Esophagus squamous epithelium (tissue), 5 donors: ENCODE data around the gene PHACTR3. TPM values are rescaled to one million over a fixed set of nuclear protein-coding genes. Genes with fewer than 3 reads are reported as not detected.

Source experiments
- DNase-seq: peaks from one replicate; lab custom pipeline; 2025; lab: John Stamatoyannopoulos, UW
- H3K27ac ChIP-seq, 4 donors: fragments of 200-600 bp; sonication (generic); one replicate each; pipeline ENCODE4 v1.5.1; 2016 to 2019; ENCODE audit warnings: mild to moderate bottlenecking in 1 of 4
- H3K27me3 ChIP-seq, 4 donors: fragments of 200-600 bp; sonication (generic); 1 replicate in 3 of 4; 2 replicates in 1 of 4; pipeline versions ENCODE4 v1.5.1 to v1.6.0; 2017 to 2021; ENCODE audit warnings: antibody characterized with exemption in 1 of 4
- H3K36me3 ChIP-seq, 3 donors: fragments of 200-600 bp; sonication (generic); one replicate each; pipeline ENCODE4 v1.5.1; 2016 to 2019
- H3K4me1 ChIP-seq, 3 donors: fragments of 200-600 bp; sonication (generic); one replicate each; pipeline ENCODE4 v1.5.1; 2017 to 2019
- H3K4me3 ChIP-seq, 4 donors: fragments of 200-600 bp; sonication (generic); 1 replicate in 3 of 4; 2 replicates in 1 of 4; pipeline ENCODE4 v1.5.1; 2016 to 2019; ENCODE audit warnings: mild to moderate bottlenecking in 2 of 4, moderate library complexity in 1 of 4
- H3K9me3 ChIP-seq, 3 donors: fragments of 200-600 bp; sonication (generic); one replicate each; pipeline ENCODE4 v1.5.1; 2016 to 2019
- POLR2A ChIP-seq, 4 donors: fragments of 450-650 bp; IDR thresholded peaks; one replicate each; pipeline ENCODE4 v1.6.1; 2017; ENCODE audit warnings: antibody characterized with exemption in 4 of 4, mild to moderate bottlenecking in 4 of 4, moderate library complexity in 3 of 4
- WGBS, 2 donors: methylation state at CpG; one replicate each; pipeline ENCODE4 v1.1.5; 2018; 5-methylcytosine and 5-hydroxymethylcytosine counted together
- intact Hi-C: fragments of 100-400 bp; cut with DNase I; formaldehyde crosslinking; loops from one replicate; pipeline ENCODE4 v1.15.0; 2022
- total RNA-seq, 4 donors: library from RNA; depleted of rRNA; stranded (reverse); fragments of >200 nt; gene quantifications; one replicate each; pipeline ENCODE4 v1.1.0, GENCODE V29; 2016
- TF ChIP-seq, protein P1 (sequence below), 6 experiments: fragments of 450-650 bp in 4 of 6; fragments of 200-600 bp in 2 of 6; sonication (generic) in 2 of 6; IDR thresholded peaks; one replicate each; pipeline ENCODE4 v1.5.1; 2016 to 2019; ENCODE audit warnings: antibody characterized with exemption in 6 of 6, mild to moderate bottlenecking in 4 of 6, moderate library complexity in 4 of 6
- donor health status: DM: yes; HTN: yes; CAD: no.

PHACTR3 gene
- total RNA-seq, 4 donors from 2014 or later = 0.13 to 2.5 (median 0.32) TPM

DNA sequence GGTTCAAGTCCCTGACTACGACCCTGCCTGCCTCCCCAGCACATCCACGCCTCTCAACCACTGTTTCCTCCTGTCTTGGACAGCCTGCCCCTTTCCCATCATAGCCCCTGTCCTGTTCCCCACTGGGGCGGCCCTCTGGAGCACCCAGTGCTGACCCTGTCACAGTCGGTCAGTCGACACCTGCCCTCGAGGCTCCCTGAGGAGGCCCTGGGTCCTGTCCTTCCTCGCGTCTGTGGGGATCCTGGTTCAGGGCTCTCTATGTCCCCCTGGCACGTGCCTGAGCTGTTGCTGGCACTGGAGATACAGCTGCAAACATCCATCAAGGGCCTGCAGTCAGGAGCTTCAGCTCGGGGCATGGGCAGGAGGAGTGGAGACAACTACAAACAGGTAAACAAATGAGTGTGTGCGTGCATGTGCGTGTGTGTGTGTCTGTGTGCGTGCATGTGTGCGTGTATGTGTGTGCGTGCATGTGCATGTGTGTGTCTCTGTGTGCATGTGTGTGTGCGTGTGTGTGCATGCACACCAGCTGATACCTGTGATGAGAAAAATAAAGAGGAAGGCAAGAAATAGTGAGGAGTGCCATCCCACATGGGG, 132.8 kb downstream of the PHACTR3 start:
- Histone ChIP-seq H3K9me3 (no peaks in the 10 kb centered on the region), H3K4me3 (no peak overlapping the region), H3K27me3 (peaks cover 0 to 46% (median 0%) of the 10 kb centered on the region in 4 donors), H3K36me3 (no peaks in the 10 kb centered on the region), H3K4me1 (no peaks in the 10 kb centered on the region), H3K27ac (no peak overlapping the region)
- intact Hi-C loops = no loop called here
- 64 to 80% methylated on average over 5 to 11 of the region's 16 CpGs for WGBS, 2 donors
- no peak for TF ChIP-seq POLR2A (IDR thresholded peaks at IDR 0.05)
- TF ChIP-seq, protein P1, sequence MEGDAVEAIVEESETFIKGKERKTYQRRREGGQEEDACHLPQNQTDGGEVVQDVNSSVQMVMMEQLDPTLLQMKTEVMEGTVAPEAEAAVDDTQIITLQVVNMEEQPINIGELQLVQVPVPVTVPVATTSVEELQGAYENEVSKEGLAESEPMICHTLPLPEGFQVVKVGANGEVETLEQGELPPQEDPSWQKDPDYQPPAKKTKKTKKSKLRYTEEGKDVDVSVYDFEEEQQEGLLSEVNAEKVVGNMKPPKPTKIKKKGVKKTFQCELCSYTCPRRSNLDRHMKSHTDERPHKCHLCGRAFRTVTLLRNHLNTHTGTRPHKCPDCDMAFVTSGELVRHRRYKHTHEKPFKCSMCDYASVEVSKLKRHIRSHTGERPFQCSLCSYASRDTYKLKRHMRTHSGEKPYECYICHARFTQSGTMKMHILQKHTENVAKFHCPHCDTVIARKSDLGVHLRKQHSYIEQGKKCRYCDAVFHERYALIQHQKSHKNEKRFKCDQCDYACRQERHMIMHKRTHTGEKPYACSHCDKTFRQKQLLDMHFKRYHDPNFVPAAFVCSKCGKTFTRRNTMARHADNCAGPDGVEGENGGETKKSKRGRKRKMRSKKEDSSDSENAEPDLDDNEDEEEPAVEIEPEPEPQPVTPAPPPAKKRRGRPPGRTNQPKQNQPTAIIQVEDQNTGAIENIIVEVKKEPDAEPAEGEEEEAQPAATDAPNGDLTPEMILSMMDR (IDR thresholded peaks at IDR 0.05) = no peak
- DNase-seq = no peak

GRCh38 chr20:59737816-59738215, 133.5 kb downstream of the PHACTR3 start:
- no peak for DNase-seq
- Histone ChIP-seq H3K27ac (no peak overlapping the region), H3K36me3 (no peaks in the 10 kb centered on the region), H3K4me3 (no peak overlapping the region), H3K4me1 (no peaks in the 10 kb centered on the region), H3K27me3 (peaks cover 0 to 46% (median 0%) of the 10 kb centered on the region in 4 donors), H3K9me3 (no peaks in the 10 kb centered on the region)
- TF ChIP-seq, protein P1 (IDR thresholded peaks at IDR 0.05) = no peak
- no peak for TF ChIP-seq POLR2A (IDR thresholded peaks at IDR 0.05)
- WGBS, 2 donors = 80 to 86% methylated on average over 2 to 3 of the region's 4 CpGs
- intact Hi-C loops = no loop called here

DNA sequence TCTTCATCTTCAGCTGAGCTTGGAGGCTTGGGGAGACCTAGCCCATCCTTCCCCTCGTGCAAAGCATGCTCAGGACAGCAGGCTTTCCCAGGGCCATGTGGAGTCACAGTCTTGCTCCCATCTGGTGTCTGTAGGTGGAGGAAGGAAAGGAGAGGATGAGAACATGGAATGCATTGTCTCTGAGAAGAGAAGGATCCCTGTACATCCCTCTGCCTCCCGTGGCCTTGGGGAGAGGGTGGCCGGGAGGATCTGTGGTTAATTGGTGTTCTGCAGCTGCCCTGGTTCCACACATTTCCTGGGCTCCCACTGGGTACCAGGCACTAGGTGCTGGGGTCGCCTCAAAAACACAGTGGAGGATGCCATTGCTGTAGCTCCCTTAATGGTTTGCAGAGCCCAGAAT, 134.5 kb downstream of the PHACTR3 start:
- peaks cover 0 to 42% (median 0%) of the 10 kb centered on the region in 4 donors for H3K27me3 ChIP-seq
- WGBS, 2 donors = 25 to 47% methylated on average over 4 of the region's 4 CpGs
- TF ChIP-seq, protein P1 (IDR thresholded peaks at IDR 0.05) = no peak
- no peak for TF ChIP-seq POLR2A (IDR thresholded peaks at IDR 0.05)
- intact Hi-C loops = no loop called here
- H3K9me3 ChIP-seq = no peaks in the 10 kb centered on the region
- H3K4me3 ChIP-seq = no peak overlapping the region
- H3K4me1 ChIP-seq = no peaks in the 10 kb centered on the region
- H3K27ac ChIP-seq = no peak overlapping the region
- no peaks in the 10 kb centered on the region for H3K36me3 ChIP-seq
- DNase-seq = no peak

DNA sequence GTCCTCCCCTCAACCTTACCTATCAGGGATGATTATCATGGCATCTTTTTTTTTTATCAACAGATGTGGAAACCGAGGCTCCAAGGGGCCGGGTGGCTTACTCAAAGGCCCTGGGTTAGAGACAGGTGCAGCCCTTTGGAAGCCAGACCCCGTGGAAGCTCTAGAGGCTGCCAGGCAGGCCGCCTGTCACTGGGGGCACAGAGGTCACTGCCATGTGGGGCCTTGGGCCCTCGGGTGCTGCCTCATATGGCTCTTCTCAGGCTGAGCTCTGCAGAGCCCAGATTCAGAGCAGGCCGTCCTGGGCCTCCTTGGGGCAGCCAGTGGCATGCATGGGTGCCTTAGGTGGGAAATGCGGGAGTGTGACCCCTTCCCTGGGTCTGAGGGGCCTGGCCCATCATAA, 136.3 kb downstream of the PHACTR3 start:
- WGBS, 2 donors = 65 to 83% methylated on average over 1 to 4 of the region's 7 CpGs
- intact Hi-C loops = no loop called here
- H3K27me3 ChIP-seq = peaks cover 0 to 38% (median 0%) of the 10 kb centered on the region in 4 donors

DNA sequence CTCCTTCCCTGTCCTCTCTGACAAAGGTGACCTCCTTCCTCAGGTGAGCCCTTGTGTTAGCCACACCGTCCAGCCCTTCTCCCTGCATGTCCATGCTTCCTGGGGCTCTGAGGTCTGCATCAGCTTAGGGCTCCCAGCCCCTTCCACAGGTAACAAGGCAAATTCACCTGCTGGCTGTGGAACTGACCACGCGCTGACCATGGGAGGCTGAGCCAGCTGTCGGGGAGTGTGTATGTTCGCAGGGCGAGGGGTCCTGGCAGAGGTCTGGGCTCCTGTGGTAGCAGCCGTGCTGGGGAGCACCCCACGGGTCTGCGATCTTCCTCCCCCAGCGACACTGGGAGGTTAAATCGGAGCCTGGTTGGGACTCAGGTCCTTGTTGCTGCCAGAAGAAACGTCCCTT, 136.7 kb downstream of the PHACTR3 start:
- no peak for TF ChIP-seq POLR2A (IDR thresholded peaks at IDR 0.05)
- TF ChIP-seq, protein P1 (IDR thresholded peaks at IDR 0.05) = no peak
- Histone ChIP-seq H3K27ac (no peak overlapping the region), H3K4me1 (no peaks in the 10 kb centered on the region), H3K4me3 (no peak overlapping the region), H3K36me3 (no peaks in the 10 kb centered on the region), H3K9me3 (no peaks in the 10 kb centered on the region), H3K27me3 (peaks cover 0 to 33% (median 0%) of the 10 kb centered on the region in 4 donors)
- 81 to 86% methylated on average over 6 to 7 of the region's 12 CpGs for WGBS, 2 donors
- intact Hi-C loops = no loop called here
- DNase-seq = no peak

More for the DNA sequence above, 136.3 kb downstream of the PHACTR3 start:
- no peak overlapping the region for H3K4me3 ChIP-seq
- H3K9me3 ChIP-seq = no peaks in the 10 kb centered on the region
- no peak for TF ChIP-seq POLR2A (IDR thresholded peaks at IDR 0.05)
- TF ChIP-seq, protein P1 (IDR thresholded peaks at IDR 0.05) = no peak
- no peaks in the 10 kb centered on the region for H3K4me1 ChIP-seq
- no peak for DNase-seq
- no peaks in the 10 kb centered on the region for H3K36me3 ChIP-seq
- H3K27ac ChIP-seq = no peak overlapping the region
